GM21576 (cell line): ENCODE results near the gene XRCC6.
A peak's percentile ranks its signal among the peaks of the same experiment; 100 is the strongest.
"Not testable (repeated sequence)": the region's sequence is repeated elsewhere in the genome, so short reads cannot be mapped to it uniquely, and the experiment has no call there.

ENCODE experiments used
- ATAC-seq: cut with Tn5 transposase; IDR thresholded peaks from one replicate; pipeline ENCODE4 v1.9.1; 2021; ENCODE audit warnings: mild to moderate bottlenecking, moderate library complexity; ENCODE audit not compliant: unreplicated experiment

XRCC6 gene

DNA sequence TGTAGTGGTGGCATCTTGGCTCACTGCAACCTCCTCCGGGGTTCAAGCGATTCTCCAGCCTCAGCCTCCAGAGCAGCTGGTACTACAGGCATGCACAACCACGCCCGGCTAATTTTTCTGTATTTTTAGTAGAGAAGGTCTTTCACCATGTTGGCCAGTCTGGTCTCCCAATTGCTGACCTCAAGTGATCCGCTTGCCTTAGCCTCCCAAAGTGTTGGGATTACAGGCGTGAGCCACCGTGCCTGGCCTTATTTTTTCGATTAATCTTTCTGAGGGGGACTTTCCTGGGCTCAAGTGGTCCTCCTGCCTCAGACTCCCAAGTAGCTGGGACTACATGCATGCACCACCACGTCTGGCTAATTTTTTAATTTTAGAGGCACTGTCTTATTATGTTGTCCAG lies 62.0 kb downstream of the XRCC6 start:
- no peak for ATAC-seq

DNA sequence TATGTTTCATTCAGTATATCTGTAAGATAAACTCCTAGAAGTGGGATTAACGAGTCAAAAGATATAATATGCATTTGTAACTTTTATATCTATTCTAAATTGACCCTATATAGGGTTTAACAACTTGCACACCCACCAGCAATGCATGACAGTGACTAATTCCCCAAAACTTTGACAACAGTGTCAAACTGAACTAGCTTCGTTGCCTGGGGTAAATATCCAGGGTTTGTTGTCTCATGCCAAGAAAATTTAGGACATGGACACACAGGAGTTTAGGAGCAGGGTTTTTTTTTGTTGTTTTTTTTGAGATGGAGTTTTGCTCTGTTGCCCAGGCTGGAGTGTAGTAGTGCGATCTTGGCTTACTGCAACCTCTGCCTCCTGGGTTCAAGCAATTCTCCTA lies 62.5 kb downstream of the XRCC6 start:
- ATAC-seq: no peak

DNA sequence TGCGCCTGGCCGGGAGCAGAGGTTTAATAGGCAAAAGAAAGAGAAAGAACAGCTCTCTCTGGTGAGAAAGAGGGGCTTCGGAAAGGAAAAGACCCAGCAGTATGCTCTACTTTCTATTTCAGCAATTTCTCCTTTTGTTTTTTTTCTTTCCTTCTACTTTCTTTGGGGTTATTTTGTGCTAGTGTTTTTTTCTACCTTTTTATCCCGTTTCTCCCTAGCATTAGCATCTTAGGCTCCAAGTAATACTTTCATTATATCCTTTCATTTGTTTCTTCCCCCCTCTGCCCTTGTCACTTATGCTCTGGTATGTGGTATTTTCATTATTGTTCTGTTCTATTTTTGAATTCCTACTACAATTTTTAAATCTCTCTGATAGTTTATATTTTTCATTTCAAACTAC lies 63.1 kb downstream of the XRCC6 start:
- no peak for ATAC-seq

DNA sequence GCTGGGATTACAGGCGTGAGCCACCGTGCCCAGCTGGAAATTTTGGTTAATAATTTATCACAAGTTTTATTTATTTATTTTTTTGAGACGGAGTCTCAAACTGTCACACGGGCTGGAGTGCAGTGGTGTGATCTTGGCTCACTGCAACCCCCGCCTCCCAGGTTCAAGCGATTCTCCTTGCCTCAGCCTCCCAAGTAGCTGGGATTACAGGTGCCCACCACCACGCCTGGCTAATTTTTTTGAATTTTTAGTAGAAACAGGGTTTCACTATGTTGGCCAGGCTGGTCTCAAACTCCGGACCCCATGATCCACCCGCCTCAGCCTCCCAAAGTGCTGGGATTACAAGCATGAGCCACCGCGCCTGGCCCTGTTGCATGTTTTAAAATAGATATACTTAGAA lies 65.8 kb downstream of the XRCC6 start:
- not testable (repeated sequence) for ATAC-seq

DNA sequence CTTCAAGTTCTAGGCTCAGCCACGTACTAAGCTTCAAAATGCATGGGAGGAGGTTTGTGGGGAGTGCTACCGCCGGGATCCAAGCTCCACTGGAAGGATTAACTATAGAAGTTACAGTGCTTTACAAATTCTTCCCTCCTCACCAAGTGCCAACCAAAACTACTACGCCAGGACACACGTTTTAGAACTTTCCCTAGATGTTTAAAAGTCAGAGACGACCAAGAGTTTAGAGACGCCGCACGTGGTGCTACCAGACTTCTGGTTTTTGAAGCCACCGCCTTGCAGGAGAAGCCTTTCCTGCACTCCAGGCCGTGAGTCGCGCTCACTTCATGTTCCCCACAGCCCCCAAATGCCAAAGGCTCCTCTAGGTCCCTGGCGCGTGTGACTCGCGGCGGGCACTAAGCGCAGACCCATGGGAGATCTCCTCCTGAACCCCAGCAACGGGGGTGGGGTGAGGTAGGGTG lies 66.8 kb downstream of the XRCC6 start:
- ATAC-seq: no peak

DNA sequence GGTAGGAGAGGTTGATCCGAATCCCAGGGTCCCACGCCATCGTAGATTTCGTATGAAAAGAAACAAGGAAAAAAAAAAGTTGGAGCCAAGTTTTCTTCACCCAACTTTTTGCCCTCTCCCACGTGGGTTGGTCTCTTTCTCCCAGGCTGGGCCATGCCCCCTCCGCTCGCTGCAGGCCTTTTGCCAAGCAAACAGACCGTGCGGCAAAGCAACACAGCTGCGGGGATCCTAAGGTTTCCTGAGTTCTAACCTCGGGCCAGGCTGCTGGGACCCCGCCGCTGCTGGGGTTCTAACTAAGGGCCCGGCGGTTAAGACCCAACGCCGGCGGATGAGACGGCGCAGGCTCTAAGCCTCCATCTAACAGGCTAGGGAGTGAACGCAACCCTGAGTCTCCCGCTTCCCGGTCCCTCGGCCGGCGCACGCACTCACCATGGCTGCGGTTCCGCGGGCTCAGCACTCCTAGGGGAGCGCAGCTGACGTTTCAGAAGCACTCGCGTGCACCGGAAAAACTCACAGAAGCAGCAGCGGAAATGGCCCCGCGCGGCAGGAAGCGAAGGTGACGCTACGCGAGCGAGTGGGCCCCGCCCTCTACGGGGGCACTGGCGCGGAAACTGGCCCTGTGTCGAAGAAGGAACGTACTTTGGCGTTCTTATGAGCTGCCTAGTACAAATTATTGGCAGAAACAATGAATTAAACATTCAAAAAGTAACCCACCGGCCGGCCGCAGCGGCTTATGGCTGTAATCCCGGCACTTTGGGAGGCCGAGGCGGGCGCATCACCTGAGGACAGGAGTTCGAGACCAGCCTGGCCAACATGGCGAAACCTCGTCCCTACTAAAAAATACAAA lies 67.5 kb downstream of the XRCC6 start, which contains the start of gene SNU13:
SNU13 (minus strand) TSS at position 503 of the 847 bp plus-strand sequence; CDS start at position 432, 71 bp downstream.
- ATAC-seq: peak; percentile 80

DNA sequence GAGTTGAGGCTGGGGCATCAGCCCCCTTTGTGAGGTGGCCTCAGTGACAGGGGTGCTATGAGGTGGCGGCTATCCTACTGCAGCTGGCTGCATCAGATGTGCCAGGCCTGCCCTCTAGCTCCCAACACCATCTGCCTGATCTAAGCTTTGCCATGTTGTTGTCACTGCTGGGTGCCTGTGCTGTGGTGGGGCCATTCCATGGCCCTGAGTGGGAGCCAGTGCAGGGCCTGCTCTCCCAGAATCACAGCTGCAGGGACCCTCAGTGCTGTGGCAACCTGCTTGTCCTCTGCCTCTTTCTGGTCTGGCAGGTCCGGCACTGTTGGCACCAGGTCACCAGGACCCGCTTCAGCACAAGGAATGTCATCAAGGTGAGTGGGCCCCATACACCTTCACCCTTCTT lies 69.4 kb downstream of the XRCC6 start:
- ATAC-seq: no peak

DNA sequence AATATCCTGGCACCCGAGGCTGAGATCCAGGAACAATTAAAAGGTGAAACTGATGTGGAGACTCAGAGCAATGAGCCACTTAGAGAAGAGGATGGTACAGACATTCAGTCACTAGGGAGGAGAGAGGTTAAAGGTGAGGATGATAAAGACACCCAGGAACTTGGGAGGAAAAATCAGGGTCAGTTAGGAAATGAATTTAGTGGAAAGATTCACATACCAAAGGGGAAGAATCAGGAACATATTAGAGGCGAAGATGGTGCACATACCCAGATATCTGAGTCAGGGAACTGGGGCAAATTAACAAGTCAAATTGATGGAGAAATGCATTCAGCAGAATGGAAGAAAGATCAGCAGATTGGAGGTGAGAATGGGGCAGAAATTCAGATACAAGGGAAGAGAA lies 74.1 kb downstream of the XRCC6 start:
- ATAC-seq: no peak

DNA sequence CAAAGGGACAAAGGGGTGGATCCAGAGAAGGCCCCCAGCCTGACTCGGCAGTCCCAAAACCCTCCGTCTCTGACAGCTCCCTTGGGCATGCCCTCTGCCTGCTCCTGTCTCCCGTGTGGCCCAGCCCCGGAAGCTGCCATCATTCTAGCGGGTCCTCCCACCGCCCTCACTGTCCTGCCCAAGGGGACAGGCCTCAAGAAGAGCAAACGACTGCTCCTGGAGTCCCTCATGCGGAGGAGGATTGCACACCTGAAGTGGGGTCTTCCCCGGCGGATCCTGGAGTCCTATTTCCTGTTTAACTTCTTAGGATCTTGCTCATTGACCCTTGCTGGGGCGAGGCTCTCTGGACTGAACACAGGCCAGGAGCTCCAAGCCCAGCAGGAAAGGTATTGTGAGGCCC lies 75.6 kb downstream of the XRCC6 start:
- ATAC-seq: no peak

DNA sequence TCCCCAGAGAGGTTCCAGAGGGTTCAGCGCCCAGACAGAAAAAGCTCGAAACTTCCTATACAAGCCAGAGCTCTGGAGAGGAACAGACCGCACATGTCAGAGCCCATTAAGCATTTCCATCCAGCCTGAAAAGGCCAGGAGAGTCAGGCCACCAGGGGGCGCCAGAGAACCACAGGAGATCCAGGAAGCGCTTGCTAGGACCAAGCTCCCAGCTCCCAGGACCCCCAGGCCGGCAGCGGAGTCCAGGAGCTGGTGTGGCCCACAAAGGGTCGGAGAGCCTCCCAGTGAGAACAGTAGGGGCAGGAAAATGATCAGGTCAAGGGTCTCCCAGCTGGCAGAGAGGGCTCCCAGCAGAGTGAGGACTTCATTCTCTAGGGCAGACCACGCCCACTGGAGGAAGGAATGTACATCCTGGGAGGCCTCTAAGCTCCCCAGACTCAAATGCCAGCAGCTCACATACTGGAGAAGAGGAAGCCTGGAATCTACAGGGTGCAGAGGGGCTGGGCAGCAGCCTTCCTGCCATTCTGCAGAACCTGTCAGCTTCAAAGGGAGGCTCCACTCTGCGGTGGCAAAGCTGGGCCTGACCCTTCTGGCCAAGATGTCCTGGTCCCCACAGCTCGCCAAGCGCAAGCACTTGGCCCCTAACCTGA lies 76.2 kb downstream of the XRCC6 start:
- ATAC-seq: no peak

DNA sequence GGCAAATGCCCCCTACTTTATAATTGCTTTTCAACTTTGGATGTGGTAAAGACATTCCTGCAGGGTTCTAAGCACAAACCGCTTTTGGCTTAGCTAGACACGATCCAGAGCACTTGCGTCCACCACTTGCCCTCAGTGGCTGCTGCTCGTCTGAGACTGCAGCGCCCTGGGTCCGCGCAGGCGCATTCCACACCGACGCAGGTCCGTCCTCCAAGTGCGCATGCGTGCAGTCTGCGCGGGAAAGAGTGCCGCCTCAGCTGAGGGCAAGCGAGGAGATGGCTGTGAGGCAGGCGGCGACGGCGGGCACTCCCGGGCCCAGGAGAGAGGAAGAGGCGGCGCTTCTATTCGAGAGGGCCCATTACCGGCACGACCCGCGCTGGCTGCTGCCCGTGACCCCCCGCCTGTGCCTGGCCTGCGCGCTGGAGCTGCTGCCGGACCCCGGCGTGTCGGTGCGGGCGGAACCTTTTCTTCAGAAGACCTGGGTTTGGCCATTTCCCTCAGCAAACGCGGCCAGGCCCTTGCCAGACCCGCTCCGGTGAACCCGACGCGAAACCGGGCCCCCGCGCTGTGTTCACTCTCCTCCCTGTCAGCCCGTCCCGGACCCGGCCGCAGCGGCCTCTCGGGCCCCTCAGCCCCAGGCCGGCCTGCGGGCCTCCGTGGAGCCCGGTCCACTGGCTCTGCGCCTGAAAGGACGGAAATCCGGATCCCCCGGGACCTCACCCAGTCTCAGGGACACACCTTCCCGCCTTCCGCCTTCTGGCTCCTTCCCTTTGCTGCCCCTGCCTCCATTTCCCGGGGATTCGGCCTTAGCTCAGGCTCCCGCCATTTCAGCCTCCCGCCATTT lies 78.4 kb downstream of the XRCC6 start, which contains the start of gene MEI1:
MEI1 (plus strand) TSS at position 240 of the 844 bp plus-strand sequence; CDS start at position 276, 36 bp downstream.
- ATAC-seq: no peak

DNA sequence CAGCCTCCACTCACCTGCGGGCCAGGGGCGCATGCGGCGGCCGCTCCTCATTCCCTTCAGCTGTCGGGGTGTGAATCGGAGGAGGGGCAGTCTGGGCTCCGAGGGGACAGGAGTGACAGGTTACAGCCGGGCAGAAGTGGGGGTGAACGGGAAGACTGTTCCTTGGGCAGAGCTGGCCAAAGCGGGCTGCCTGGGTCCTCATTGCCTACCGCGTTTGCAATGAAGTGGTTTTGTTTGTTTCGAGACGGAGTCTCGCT lies 78.9 kb downstream of the XRCC6 start:
- ATAC-seq: no peak

DNA sequence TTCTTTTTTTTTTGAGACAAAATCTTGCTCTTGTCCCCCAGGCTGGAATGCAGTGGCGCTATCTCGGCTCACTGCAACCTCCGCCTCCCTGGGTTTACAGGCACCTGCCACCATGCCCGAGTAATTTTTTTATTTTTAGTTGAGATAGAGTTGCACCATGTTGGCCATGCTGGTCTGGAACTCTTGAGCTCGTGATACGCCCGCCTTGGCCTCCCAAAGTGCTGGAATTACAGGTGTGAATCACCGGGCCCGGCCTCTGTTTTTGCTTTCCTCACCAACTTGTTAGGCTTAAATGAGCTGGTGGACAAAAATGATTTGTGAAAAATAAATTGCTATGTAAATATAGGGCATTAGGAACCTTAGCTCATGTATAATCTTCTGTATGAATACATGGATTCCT lies 81.7 kb downstream of the XRCC6 start:
- ATAC-seq: no peak

DNA sequence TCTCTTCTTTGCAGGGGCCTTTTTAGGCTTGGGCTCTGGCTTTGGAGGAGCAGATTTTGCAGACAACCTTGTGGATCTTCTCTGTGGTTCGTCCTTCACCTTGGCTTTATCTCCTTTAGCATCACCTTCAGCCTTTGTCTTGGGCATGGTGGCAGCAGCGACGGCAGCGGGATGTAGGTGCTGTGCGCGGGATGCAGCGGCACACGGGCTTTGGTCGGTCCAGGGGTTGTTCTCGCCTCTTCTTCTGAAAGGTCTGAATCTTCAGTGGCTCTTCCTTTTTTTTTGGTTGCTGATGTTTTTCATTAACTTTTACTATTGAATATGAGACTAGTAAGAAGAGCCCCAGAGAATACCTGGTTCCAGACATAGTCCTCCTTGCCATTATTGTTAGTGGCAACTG lies 88.2 kb downstream of the XRCC6 start:
- ATAC-seq: no peak

DNA sequence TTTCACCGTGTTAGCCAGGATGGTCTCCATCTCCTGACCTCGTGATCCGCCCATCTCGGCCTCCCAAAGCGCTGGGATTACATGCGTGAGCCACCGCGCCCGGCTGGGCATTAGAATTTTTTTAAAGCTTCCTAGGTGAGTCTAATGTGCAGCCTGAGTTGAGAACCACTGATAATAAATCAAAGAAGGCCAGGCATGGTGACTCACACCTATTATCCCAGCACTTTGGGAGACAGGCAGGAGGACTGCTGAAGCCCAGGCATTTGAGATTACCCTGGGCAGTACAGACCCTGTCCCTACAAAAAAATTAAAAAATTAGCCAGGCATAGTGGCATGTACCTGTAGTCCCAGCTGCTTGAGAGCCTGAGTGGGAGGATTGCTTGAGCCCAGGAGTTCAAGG lies 91.9 kb downstream of the XRCC6 start:
- ATAC-seq: no peak
